Suprapubic skin (tissue), 3 donors: Measurements from ENCODE around the gene AKAP3.

ENCODE experiments used
- POLR2A ChIP-seq, 2 donors: fragments of 450-650 bp; IDR thresholded peaks; one replicate each; pipeline ENCODE4 v1.6.1; 2017; ENCODE audit warnings: antibody characterized with exemption in 2 of 2, mild to moderate bottlenecking in 2 of 2, moderate library complexity in 2 of 2
- TF ChIP-seq, protein P1 (sequence below), 2 donors: fragments of 200-600 bp in 1 of 2; fragments of 450-650 bp in 1 of 2; sonication (generic) in 1 of 2; IDR thresholded peaks; one replicate each; pipeline ENCODE4 v1.5.1; 2016 to 2019; ENCODE audit warnings: antibody characterized with exemption in 2 of 2, mild to moderate bottlenecking in 1 of 2, moderate library complexity in 1 of 2

DNA sequence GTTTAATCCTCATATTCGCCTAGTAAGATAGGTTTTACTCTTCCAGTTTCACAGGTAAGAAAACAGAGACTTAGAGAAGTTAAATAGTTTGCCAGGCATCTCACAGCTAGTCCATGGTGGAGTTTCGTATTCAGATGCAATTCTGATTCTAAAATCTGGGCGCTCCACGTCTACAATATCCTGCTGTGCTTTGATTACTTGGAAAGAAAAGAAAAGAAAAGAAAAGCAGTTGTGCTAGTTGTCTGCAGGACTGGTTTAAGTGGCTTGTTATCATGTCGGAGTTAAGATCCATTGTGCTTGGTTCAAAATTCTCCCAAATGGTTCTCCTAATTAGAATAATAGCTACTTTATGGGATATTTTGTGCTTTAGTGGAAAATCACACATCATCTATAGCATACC lies 18.6 kb downstream of the AKAP3 start:
- TF ChIP-seq, protein P1, sequence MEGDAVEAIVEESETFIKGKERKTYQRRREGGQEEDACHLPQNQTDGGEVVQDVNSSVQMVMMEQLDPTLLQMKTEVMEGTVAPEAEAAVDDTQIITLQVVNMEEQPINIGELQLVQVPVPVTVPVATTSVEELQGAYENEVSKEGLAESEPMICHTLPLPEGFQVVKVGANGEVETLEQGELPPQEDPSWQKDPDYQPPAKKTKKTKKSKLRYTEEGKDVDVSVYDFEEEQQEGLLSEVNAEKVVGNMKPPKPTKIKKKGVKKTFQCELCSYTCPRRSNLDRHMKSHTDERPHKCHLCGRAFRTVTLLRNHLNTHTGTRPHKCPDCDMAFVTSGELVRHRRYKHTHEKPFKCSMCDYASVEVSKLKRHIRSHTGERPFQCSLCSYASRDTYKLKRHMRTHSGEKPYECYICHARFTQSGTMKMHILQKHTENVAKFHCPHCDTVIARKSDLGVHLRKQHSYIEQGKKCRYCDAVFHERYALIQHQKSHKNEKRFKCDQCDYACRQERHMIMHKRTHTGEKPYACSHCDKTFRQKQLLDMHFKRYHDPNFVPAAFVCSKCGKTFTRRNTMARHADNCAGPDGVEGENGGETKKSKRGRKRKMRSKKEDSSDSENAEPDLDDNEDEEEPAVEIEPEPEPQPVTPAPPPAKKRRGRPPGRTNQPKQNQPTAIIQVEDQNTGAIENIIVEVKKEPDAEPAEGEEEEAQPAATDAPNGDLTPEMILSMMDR (IDR thresholded peaks at IDR 0.05) = no peak
- no peak for TF ChIP-seq POLR2A (IDR thresholded peaks at IDR 0.05)
